HUES48 (cell line): Measurements from ENCODE around the gene ATXN2.

Experiments used
- H3K27ac ChIP-seq: one replicate; pipeline ENCODE4 v1.7.0; 2013; ENCODE audit warnings: low read depth, low read length, inconsistent platforms
- H3K27me3 ChIP-seq: 2 replicates; pipeline ENCODE4 v1.6.1; 2013; ENCODE audit warnings: mild to moderate bottlenecking, low read length; ENCODE audit not compliant: control insufficient read depth, insufficient read depth
- H3K36me3 ChIP-seq: 2 replicates; pipeline ENCODE4 v1.6.1; 2013; ENCODE audit warnings: low read length; ENCODE audit not compliant: control insufficient read depth, insufficient read depth
- H3K4me1 ChIP-seq: 2 replicates; pipeline ENCODE4 v1.6.1; 2013; ENCODE audit warnings: mild to moderate bottlenecking, low read length; ENCODE audit not compliant: control insufficient read depth, insufficient read depth
- H3K4me3 ChIP-seq: 2 replicates; pipeline ENCODE4 v1.5.1; 2013; ENCODE audit warnings: mild to moderate bottlenecking, low read depth, low read length
- H3K9ac ChIP-seq: 2 replicates; pipeline ENCODE4 v1.6.1; 2013; ENCODE audit warnings: mild to moderate bottlenecking, low read depth, low read length, moderate library complexity
- H3K9me3 ChIP-seq: 2 replicates; pipeline ENCODE4 v1.6.1; 2013; ENCODE audit warnings: low read length; ENCODE audit not compliant: control insufficient read depth, insufficient read depth

ATXN2 gene

DNA sequence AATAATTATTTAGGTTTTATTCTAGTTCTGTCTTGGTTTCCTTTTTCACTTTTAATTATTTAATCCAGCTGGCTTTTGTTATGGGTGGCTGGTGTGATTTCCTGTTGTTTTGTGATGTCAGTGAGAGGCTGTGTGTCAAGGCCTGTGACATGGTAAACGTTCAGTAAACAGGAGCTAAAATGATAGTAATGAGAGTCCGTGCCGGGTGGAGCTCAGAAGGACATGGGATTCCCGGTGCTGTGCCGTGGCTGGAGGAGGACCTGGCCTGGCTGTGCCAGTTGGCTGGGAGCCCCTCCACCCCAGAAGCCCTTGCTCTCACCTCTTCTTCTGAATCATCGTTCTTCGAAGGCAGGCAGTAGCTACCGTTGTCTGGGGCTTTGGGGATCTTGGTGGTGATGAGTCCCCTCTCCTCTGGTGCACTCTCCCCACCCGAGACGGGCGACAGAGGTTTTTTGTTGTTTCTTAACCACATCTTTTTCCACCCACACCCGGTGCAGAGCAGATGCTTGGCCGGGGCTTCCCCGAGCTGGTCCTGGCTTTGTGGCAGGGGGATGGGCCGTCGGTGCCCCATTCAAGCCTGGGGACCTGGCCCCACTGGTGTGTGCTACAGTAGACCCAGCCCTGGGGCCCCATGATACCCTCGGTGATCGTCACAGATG lies 164.3 kb downstream of the ATXN2 start:
- no peak overlapping the region for H3K4me3 ChIP-seq

GRCh38 chr12:111434049-111434448 lies 165.1 kb downstream of the ATXN2 start:
- H3K27ac ChIP-seq: peak overlapping the region; percentile 67
- peak overlapping the region; percentile 5; the same call in 1 of the 2 replicates for H3K9ac ChIP-seq
- no peak overlapping the region for H3K4me3 ChIP-seq
- H3K9me3 ChIP-seq: no peaks in the 10 kb centered on the region
- no peaks in the 10 kb centered on the region for H3K36me3 ChIP-seq
- peaks cover 31% of the 10 kb centered on the region for H3K4me1 ChIP-seq
- no peaks in the 10 kb centered on the region for H3K27me3 ChIP-seq

More for the DNA sequence above, 164.3 kb downstream of the ATXN2 start:
- H3K36me3 ChIP-seq: no peaks in the 10 kb centered on the region
- H3K9me3 ChIP-seq: no peaks in the 10 kb centered on the region
- peaks cover 28% of the 10 kb centered on the region for H3K4me1 ChIP-seq
- no peaks in the 10 kb centered on the region for H3K27me3 ChIP-seq
- no peak overlapping the region for H3K9ac ChIP-seq
- peak overlapping the region; percentile 67 for H3K27ac ChIP-seq

DNA sequence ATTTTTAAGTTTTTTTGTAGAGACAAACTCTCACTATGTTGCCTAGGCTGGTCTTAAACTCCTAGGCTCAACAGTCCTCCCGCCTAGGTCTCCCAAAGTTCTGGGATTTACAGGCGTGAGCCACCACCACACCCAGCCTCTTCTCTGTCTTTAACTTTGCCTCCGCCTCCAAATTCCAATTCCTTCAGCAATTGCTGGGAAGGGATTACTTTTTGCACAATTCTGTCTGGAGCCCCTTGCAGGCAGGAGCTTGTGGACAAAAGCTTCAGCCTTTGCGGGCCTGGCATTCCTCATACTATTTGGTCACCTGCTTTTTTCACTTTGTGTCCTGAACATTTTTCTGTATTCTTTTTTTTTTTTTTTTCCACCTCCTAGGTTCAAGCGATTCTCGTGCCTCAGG lies 167.3 kb downstream of the ATXN2 start:
- Histone ChIP-seq H3K9ac (no peak overlapping the region), H3K4me3 (no peak overlapping the region), H3K4me1 (peaks cover 28% of the 10 kb centered on the region), H3K36me3 (no peaks in the 10 kb centered on the region), H3K9me3 (no peaks in the 10 kb centered on the region), H3K27ac (no peak overlapping the region), H3K27me3 (no peaks in the 10 kb centered on the region)

DNA sequence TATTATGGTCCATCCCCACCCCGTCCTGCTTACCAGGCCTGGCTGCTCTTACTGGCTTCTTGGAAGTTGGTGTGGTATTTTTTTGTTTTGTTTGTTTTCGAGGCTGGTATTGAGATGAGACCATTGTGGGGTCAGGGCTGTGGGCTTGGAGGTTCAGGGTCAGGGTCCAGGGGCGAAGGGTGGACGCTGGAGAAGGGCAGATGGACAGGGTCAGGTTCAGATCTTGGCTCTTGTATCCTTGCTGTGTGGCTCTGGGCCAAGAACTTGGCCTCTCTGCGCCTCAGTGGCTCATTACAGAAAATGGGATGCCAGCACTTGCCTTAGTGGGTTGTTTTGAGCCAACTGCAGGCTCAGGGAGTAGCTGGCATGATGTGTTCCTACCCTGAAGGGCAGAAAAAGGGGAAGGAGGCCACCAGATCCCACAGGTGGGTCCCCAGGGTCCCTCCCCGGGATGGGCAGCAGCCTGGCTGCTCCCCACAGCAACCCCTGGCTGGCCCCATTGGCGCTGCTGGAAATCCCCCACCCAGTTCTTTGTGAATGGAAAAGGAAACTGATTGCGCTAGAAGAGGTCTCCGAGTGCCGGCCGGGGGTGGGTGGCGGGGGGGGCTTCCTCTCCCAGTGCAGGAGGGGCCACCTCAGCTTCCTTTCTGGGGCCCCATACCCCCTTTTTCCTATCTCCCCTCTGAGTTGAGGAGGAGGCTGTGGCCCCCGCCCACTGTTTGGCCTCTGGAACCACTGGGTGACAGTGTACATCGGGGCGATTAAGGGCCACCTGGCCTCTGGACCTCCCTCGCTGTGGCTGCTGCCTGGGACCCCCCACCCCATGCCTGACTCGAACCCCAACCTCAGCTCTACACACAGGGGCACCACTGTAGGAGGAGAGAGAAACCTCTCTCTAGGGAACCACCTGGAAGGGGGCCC lies 168.4 kb downstream of the ATXN2 start:
- Histone ChIP-seq H3K4me1 (peaks cover 28% of the 10 kb centered on the region), H3K9ac (no peak overlapping the region), H3K9me3 (no peaks in the 10 kb centered on the region), H3K27ac (no peak overlapping the region), H3K36me3 (no peaks in the 10 kb centered on the region), H3K4me3 (no peak overlapping the region), H3K27me3 (no peaks in the 10 kb centered on the region)

DNA sequence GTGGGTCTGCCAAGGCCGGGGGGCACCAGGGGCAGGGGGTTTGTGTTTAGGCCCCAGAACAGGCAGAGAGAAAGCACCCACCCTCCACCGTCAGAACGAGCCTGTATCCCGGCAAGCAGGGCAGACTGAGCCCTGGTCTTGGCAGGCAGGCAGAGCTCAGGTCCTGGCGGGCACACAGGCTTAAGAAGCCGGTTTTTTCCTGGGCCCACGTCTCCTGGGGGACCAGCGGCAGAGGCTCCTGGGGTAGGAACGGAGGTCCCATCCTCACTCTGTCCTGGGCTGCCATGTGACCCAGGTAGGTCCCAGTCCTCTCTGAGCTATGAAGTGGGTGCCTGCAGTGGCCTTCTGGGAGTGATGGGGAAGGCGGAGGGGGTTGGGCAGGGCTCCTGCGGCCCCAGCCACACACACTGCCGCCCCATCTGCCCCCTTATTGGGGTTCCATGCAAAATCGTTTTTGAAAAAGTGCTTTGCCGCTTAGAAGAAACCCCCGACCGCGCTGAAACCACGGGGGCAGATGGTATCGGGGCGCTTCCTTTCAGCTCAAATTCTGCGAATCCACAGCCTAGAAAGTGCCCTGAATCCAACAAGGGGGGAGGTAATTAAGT lies 169.2 kb downstream of the ATXN2 start:
- H3K27ac ChIP-seq: no peak overlapping the region
- H3K27me3 ChIP-seq: no peaks in the 10 kb centered on the region
- H3K9me3 ChIP-seq: no peaks in the 10 kb centered on the region
- no peaks in the 10 kb centered on the region for H3K36me3 ChIP-seq
- H3K4me1 ChIP-seq: peaks cover 31% of the 10 kb centered on the region
- no peak overlapping the region for H3K9ac ChIP-seq
- H3K4me3 ChIP-seq: no peak overlapping the region

DNA sequence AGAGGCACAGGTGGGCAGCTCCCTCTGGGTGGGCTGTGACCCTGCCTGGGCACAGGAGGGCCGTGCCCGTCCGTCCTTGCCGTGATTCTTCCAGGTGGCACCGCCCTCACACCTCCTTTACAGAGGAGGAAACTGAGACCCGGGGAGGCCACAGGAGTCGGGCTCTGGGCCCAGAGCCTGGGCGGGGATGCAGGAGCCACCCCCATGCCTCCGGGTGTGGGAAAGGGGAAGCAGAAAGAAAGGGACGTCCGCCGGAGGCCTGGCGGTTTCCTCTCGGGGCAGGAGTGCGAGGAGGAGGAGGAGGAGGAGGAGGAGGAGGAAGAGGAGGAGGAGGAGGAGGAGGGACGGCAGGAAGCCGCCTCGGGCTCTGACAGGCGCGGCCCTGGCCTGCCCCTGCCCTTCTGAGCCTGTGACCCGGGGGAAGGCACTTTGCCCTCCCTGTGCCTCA lies 170.4 kb downstream of the ATXN2 start:
- Histone ChIP-seq H3K9ac (no peak overlapping the region), H3K4me3 (no peak overlapping the region), H3K36me3 (no peaks in the 10 kb centered on the region), H3K27ac (no peak overlapping the region), H3K9me3 (no peaks in the 10 kb centered on the region), H3K4me1 (peaks cover 24% of the 10 kb centered on the region), H3K27me3 (no peaks in the 10 kb centered on the region)

DNA sequence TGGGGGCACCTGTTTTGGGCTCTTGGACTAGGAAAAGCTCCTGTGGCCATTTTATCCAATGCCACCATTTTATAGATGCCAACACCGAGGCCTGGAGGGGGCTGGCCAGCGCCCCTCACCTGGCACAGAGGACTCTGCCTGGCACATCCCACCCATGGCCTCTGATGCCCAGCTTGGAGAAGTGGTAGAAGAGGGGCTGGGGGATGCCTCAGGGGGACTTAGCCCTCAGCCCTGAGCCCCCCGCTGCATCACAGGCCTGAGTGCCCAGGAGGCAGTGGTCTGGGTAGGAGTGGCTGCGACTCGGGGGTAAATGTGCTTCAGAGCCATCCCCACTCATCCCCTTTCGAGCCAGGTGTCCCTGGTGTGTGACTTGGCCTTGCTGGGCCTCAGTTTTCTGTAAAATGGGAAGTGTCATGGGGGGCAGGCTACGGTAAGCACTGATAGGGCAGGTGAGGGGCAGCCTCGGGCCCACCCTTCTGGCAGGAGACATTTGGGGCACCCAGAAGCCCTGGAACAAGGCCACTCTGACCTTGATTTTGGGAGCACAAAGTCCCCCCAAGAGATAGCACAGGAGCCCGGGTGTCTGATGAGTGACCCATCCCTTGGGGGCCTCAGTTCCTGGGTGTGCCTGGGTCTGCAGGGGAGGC lies 170.9 kb downstream of the ATXN2 start:
- no peak overlapping the region for H3K27ac ChIP-seq

GRCh38 chr12:111427417-111428074 lies 171.6 kb downstream of the ATXN2 start:
- H3K27me3 ChIP-seq: no peaks in the 10 kb centered on the region
- H3K36me3 ChIP-seq: no peaks in the 10 kb centered on the region
- no peak overlapping the region for H3K27ac ChIP-seq
- peaks cover 24% of the 10 kb centered on the region for H3K4me1 ChIP-seq
- no peak overlapping the region for H3K4me3 ChIP-seq
- no peaks in the 10 kb centered on the region for H3K9me3 ChIP-seq
- H3K9ac ChIP-seq: no peak overlapping the region

More for the DNA sequence above, 170.9 kb downstream of the ATXN2 start:
- Histone ChIP-seq H3K4me1 (peaks cover 24% of the 10 kb centered on the region), H3K9me3 (no peaks in the 10 kb centered on the region), H3K36me3 (no peaks in the 10 kb centered on the region), H3K4me3 (no peak overlapping the region), H3K9ac (no peak overlapping the region), H3K27me3 (no peaks in the 10 kb centered on the region)

DNA sequence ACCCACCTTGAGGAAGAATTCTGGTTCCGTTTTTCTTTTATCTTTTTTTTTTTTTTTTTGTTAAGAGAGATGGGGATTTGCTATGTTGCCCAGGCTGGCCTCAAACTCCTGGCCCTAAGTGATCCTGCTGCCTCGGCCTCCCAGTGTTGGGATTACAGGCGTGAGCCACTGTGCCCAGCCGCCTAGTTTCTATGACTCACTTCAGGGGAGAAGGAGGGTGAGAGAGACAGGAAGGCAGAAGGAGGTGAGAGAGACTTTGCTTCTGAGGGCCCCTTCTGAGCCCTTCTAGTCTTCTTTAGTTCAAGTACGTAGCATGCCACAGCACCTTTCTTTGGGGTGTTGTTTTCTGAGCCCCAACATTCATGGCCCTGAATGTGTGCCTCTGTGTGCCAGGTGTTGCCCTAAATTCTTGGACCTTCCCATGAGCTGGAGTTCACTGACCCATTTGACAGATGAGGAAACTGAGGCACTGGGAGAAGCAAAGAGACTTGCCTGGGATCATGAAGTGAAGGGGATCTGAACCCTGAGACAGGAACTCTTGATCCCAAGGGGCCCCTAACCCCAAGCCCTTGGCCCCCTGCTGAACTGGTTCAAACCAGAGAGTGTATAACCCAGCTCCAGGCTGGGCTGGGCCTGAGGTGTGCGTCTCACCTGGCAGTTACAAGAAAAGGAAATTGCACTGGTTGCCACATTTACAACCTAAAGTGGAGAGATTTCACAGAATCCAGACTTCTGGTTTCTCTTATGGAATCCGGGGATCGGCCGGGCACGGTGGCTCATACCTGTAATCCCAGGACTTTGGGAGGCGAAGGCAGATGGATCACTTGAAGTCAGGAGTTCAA lies 172.6 kb downstream of the ATXN2 start:
- Histone ChIP-seq H3K4me3 (no peak overlapping the region), H3K9ac (no peak overlapping the region), H3K4me1 (peaks cover 29% of the 10 kb centered on the region), H3K9me3 (no peaks in the 10 kb centered on the region), H3K36me3 (no peaks in the 10 kb centered on the region), H3K27ac (no peak overlapping the region), H3K27me3 (no peaks in the 10 kb centered on the region)

- no peak overlapping the region for H3K4me3 ChIP-seq
These were observed 173.5 kb downstream of the ATXN2 start for GRCh38 chr12:111425655-111426054.

More at GRCh38 chr12:111425655-111426054, 173.5 kb downstream of the ATXN2 start:
- H3K27ac ChIP-seq: peak overlapping the region; percentile 40
- peaks cover 5% of the 10 kb centered on the region for H3K36me3 ChIP-seq
- H3K4me1 ChIP-seq: peaks cover 28% of the 10 kb centered on the region
- no peaks in the 10 kb centered on the region for H3K9me3 ChIP-seq
- H3K9ac ChIP-seq: no peak overlapping the region
- H3K27me3 ChIP-seq: no peaks in the 10 kb centered on the region
